ENCODE measurements around the gene KCTD20. TPM values are rescaled to one million over a fixed set of nuclear protein-coding genes. Genes with fewer than 3 reads are reported as not detected.

The KCTD20 gene
- total and polyA plus RNA-seq, 2 of the 13 experiments (the other 11 are each of a cell fraction or from before 2014, with no cell fraction given): 52.7 to 67.1 TPM

- Histone ChIP-seq H3K36me3 (replicated peaks in 1 of 2; ENCODE audit: control insufficient read depth in 1 of 2, insufficient read depth in 2 of 2, low read length in 2 of 2) (peaks cover 6 to 26% of the 10 kb centered on the region in 2 experiments), H4K20me1 (ENCODE audit: insufficient read depth, low read length) (no peaks in the 10 kb centered on the region), H3K27me3 (ENCODE audit: control insufficient read depth in 1 of 2, insufficient read depth in 2 of 2, low read length in 2 of 2) (no peaks in the 10 kb centered on the region), H2AFZ (ENCODE audit: low read length) (no peak overlapping the region), H3K79me2 (ENCODE audit: insufficient read depth, low read length) (peaks cover 3% of the 10 kb centered on the region), H3K4me2 (ENCODE audit: low read depth, low read length) (no peak overlapping the region), H3K4me1 (ENCODE audit: insufficient read depth, low read length) (no peaks in the 10 kb centered on the region), H3K9me3 (ENCODE audit: low read length) (no peaks in the 10 kb centered on the region), H3K4me3 (replicated peaks in 1 of 3; ENCODE audit: insufficient read depth in 1 of 3, low read depth in 2 of 3, low read length in 3 of 3) (no peak overlapping the region), H3K27ac (ENCODE audit: extremely low read length, insufficient read depth, low read length) (no peak overlapping the region), H3K9ac (ENCODE audit: insufficient read depth, low read depth, low read length) (no peak overlapping the region)
- DNase-seq (ENCODE audit: low spot score) (no peak), ATAC-seq (no peak), FAIRE-seq (no peak)
- ChIA-PET CTCF (ENCODE audit: low intra/inter-chr PET ratio, low total read pairs) (no interaction called here), POLR2A (no interaction called here)
- TF ChIP-seq NR2C2 (CRISPR knock-in tag; IDR thresholded peaks at IDR 0.05; ENCODE audit: borderline replicate concordance) (no peak), ZNF782 (CRISPR knock-in tag; IDR thresholded peaks at IDR 0.05; ENCODE audit: borderline replicate concordance) (no peak)
- BruUV-seq (replicated peaks): no TSS peak
- intact Hi-C loops (cut with micrococcal nuclease; ENCODE audit: unreplicated experiment): no loop called here
- in situ Hi-C loops (cut with HindIII; ENCODE audit: extremely low pct_ligation_motif_present, low pct_unique_long_range_greater_than_20kb): no loop called here
- WGBS (ENCODE audit: low lambda C conversion rate): 92% methylated on average over 1 of the region's 1 CpG
These were observed 90.5 kb downstream of the KCTD20 start for GRCh38 chr6:36533321-36533720.

DNA sequence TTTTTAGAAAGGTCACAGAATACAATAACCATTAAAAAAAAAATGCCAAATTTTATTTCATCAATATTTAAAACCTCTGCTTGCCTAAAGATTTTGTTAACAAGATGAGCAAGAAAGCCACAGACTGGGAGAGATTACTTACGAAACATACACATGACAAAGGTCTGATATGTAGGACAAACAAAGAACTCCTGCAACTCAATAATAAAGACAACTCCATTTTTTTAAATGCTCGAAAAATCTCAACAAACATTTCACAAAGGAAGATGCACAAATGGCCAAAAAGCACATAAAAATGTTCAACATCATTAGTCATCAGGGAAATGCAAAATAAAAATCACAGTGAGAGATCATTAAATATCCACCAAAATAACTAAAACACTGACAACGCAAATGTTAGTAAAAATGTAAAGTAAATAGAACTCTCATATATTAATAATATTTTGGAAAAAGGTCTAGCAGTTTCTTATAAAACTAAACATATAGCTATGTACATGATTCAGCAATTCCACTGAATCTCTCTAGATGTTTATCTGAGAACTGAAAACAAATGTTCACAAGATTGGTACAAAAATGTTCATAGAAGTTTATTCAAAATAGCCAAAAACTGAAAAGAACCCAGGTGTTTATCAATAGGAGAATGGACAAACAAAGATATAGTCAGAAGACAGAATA lies 94.2 kb downstream of the KCTD20 start:
- in situ Hi-C loops (cut with HindIII; ENCODE audit: extremely low pct_ligation_motif_present, low pct_unique_long_range_greater_than_20kb) (no loop called here), intact Hi-C loops (cut with micrococcal nuclease; ENCODE audit: unreplicated experiment) (no loop called here)
- ChIA-PET CTCF (ENCODE audit: low intra/inter-chr PET ratio, low total read pairs) (no interaction called here), POLR2A (no interaction called here)
- FAIRE-seq (no peak), DNase-seq (ENCODE audit: low spot score) (no peak), ATAC-seq (no peak)
- Histone ChIP-seq H3K27me3 (ENCODE audit: control insufficient read depth in 1 of 2, insufficient read depth in 2 of 2, low read length in 2 of 2) (no peaks in the 10 kb centered on the region), H3K9me3 (ENCODE audit: low read length) (no peaks in the 10 kb centered on the region), H3K79me2 (ENCODE audit: insufficient read depth, low read length) (peaks cover 5% of the 10 kb centered on the region), H3K4me2 (ENCODE audit: low read depth, low read length) (no peak overlapping the region), H3K4me3 (replicated peaks in 1 of 3; ENCODE audit: insufficient read depth in 1 of 3, low read depth in 2 of 3, low read length in 3 of 3) (no peak overlapping the region), H3K4me1 (ENCODE audit: insufficient read depth, low read length) (no peaks in the 10 kb centered on the region), H3K9ac (ENCODE audit: insufficient read depth, low read depth, low read length) (no peak overlapping the region), H3K36me3 (replicated peaks in 1 of 2; ENCODE audit: control insufficient read depth in 1 of 2, insufficient read depth in 2 of 2, low read length in 2 of 2) (peaks cover 5 to 43% of the 10 kb centered on the region in 2 experiments), H4K20me1 (ENCODE audit: insufficient read depth, low read length) (no peaks in the 10 kb centered on the region; the same call in 1 of the 2 replicates), H2AFZ (ENCODE audit: low read length) (no peak overlapping the region), H3K27ac (ENCODE audit: extremely low read length, insufficient read depth, low read length) (no peak overlapping the region)
- BruUV-seq (replicated peaks): no TSS peak
- 95% methylated on average over 3 of the region's 3 CpGs for whole genome bisulfite sequencing (ENCODE audit: low lambda C conversion rate)
- TF ChIP-seq HNF4A (CRISPR knock-in tag; IDR thresholded peaks at IDR 0.05): no peak
- TF ChIP-seq CREB1 (IDR thresholded peaks at IDR 0.05): no peak
- TF ChIP-seq CREB1 (CRISPR knock-in tag; IDR thresholded peaks at IDR 0.05): no peak
- no peak for TF ChIP-seq ZSCAN9 (CRISPR knock-in tag; IDR thresholded peaks at IDR 0.05; ENCODE audit: borderline replicate concordance)
- TF ChIP-seq HMGA1 (CRISPR knock-in tag; conservative IDR thresholded peaks at IDR 0.05): no peak
- TF ChIP-seq, protein P1, sequence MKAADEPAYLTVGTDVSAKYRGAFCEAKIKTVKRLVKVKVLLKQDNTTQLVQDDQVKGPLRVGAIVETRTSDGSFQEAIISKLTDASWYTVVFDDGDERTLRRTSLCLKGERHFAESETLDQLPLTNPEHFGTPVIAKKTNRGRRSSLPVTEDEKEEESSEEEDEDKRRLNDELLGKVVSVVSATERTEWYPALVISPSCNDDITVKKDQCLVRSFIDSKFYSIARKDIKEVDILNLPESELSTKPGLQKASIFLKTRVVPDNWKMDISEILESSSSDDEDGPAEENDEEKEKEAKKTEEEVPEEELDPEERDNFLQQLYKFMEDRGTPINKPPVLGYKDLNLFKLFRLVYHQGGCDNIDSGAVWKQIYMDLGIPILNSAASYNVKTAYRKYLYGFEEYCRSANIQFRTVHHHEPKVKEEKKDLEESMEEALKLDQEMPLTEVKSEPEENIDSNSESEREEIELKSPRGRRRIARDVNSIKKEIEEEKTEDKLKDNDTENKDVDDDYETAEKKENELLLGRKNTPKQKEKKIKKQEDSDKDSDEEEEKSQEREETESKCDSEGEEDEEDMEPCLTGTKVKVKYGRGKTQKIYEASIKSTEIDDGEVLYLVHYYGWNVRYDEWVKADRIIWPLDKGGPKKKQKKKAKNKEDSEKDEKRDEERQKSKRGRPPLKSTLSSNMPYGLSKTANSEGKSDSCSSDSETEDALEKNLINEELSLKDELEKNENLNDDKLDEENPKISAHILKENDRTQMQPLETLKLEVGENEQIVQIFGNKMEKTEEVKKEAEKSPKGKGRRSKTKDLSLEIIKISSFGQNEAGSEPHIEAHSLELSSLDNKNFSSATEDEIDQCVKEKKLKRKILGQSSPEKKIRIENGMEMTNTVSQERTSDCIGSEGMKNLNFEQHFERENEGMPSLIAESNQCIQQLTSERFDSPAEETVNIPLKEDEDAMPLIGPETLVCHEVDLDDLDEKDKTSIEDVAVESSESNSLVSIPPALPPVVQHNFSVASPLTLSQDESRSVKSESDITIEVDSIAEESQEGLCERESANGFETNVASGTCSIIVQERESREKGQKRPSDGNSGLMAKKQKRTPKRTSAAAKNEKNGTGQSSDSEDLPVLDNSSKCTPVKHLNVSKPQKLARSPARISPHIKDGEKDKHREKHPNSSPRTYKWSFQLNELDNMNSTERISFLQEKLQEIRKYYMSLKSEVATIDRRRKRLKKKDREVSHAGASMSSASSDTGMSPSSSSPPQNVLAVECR (CRISPR knock-in tag; IDR thresholded peaks at IDR 0.05; ENCODE audit: borderline replicate concordance): no peak
- no peak for TF ChIP-seq GTF2F1 (IDR thresholded peaks at IDR 0.05; ENCODE audit: low read length)
- TF ChIP-seq LCORL (IDR thresholded peaks at IDR 0.05): no peak
- no peak for TF ChIP-seq LCORL (CRISPR knock-in tag; IDR thresholded peaks at IDR 0.05)
- no peak for TF ChIP-seq ZFP36L2 (CRISPR knock-in tag; IDR thresholded peaks at IDR 0.05)

Data from HepG2 (cell line).